Heart right ventricle (tissue), 16 donors: ENCODE data around the gene TNFAIP2. TPM values are rescaled to one million over a fixed set of nuclear protein-coding genes. Genes with fewer than 3 reads are reported as not detected.

Experiments
- ATAC-seq, 8 donors: fragments of 200-7000 bp; cut with Tn5 transposase; one replicate each; pipeline ENCODE4 v1.9.1; 2020; ENCODE audit warnings: mild to moderate bottlenecking in 8 of 8, moderate library complexity in 8 of 8, moderate number of reproducible peaks in 1 of 8
- DNase-seq, 2 donors: peaks; one replicate each; pipeline ENCODE4 v3.0.0-alpha.2; 2020
- H3K27ac ChIP-seq, 10 donors: fragments of 200-600 bp; sonication (generic) in 2 of 10; one replicate each; pipeline versions ENCODE4 v1.5.0 to v1.8.0; 2020 to 2022; ENCODE audit warnings: mild to moderate bottlenecking in 3 of 10
- H3K27me3 ChIP-seq, 7 donors: fragments of 200-600 bp; one replicate each; pipeline ENCODE4 v1.8.0; 2021 to 2022; ENCODE audit warnings: mild to moderate bottlenecking in 2 of 7
- H3K36me3 ChIP-seq, 9 donors: fragments of 200-600 bp; sonication (generic) in 1 of 9; one replicate each; pipeline versions ENCODE4 v1.5.0 to v1.8.0; 2020 to 2022; ENCODE audit warnings: mild to moderate bottlenecking in 2 of 9
- H3K4me1 ChIP-seq, 9 donors: fragments of 200-600 bp; sonication (generic) in 1 of 9; one replicate each; pipeline versions ENCODE4 v1.5.0 to v1.8.0; 2020 to 2022; ENCODE audit warnings: mild to moderate bottlenecking in 4 of 9
- H3K4me3 ChIP-seq, 10 donors: fragments of 200-600 bp; sonication (generic) in 2 of 10; one replicate each; pipeline versions ENCODE4 v1.5.0 to v1.8.0; 2020 to 2022; ENCODE audit warnings: mild to moderate bottlenecking in 7 of 10, moderate library complexity in 2 of 10
- H3K9me3 ChIP-seq, 11 donors: fragments of 200-600 bp in 10 of 11; sonication (generic) in 2 of 11; one replicate each; pipeline versions ENCODE4 v1.5.0 to v1.8.0; 2013 to 2022; ENCODE audit warnings: mild to moderate bottlenecking in 2 of 11, control low read depth in 1 of 11, moderate library complexity in 1 of 11
- WGBS, 2 donors: extraction: QIAGEN DNeasy Blood & Tissue Kit; methylation state at CpG; one replicate each; pipeline ENCODE4 v1.1.7; 2013; ENCODE audit warnings: inconsistent platforms in 1 of 2; 5-methylcytosine and 5-hydroxymethylcytosine counted together
- intact Hi-C, 10 donors: fragments of 100-400 bp; cut with DNase I; formaldehyde crosslinking; loops; one replicate each; pipeline versions ENCODE4 v1.11.1 to v1.14.2; 2022
- polyA plus RNA-seq, 2 donors: library from polyadenylated mRNA; stranded (reverse); fragments of 200-250 nt; gene quantifications; one replicate each; pipeline ENCODE4 v1.2.3, GENCODE V29; 2013
- total RNA-seq, 10 donors: library from RNA; stranded (reverse); fragmentation: NEBNext Ultra II Directional in 3 of 10; extraction: Animal tissue kit (Norgen Biotek cat#: 25700) in 3 of 10; gene quantifications; one replicate each; pipeline versions ENCODE4 v1.2.1 to v1.2.4, GENCODE V29; 2021 to 2023
- TF ChIP-seq, protein P1 (sequence below), 9 donors: fragments of 200-600 bp; sonication (generic) in 2 of 9; IDR thresholded peaks; one replicate each; pipeline versions ENCODE4 v1.5.0 to v1.8.0; 2021 to 2022; ENCODE audit warnings: antibody characterized with exemption in 9 of 9, mild to moderate bottlenecking in 5 of 9, moderate library complexity in 1 of 9
- donor health status: Arrhythmogenic right ventricular cardiomyopathy.
- donor health status: ischemic (EF 13 %, LVEDD 7.1; RV severe dilation, severe dysfunction).
- donor health status: healthy with polysubstance abuse.
- donor health status: DM: no; HTN: yes; CAD: no.
- donor health status: DM: no; HTN: no; CAD: no.
- donor health status: ischemic (EF 25% LVEDD 6.9; RV normal size, moderate dysfunction).
- donor health status: ischemic (EF 25% LVEDD 5.7; RV mildly dilated, moderate dysfunction).
- donor health status: healthy.
- donor health status: DM: yes; HTN: yes; CAD: no.
- donor health status: Ischemic cardiomyopathy.
- donor health status: ischemic (EF 35%, LVEDD 5.7; RV mildly dilated, moderate dysfunction).
- donor health status: nonischemic (EF 11% LVEDD 7.7; RV severe dilation, severe dysfunction).
- donor health status: DM: yes; HTN: yes; CAD: no.
- donor health status: PGD.
- donor health status: ischemic (EF 29% LVEDD 5.4; RV normal size, mild dysfunction).
- donor health status: nonischemic (EF 23%, LVEDD 6.1; RV moderate dilation, normal function).

The TNFAIP2 gene
- total and polyA plus RNA-seq, 12 donors: 21.8 to 138 (median 42.0) TPM

DNA sequence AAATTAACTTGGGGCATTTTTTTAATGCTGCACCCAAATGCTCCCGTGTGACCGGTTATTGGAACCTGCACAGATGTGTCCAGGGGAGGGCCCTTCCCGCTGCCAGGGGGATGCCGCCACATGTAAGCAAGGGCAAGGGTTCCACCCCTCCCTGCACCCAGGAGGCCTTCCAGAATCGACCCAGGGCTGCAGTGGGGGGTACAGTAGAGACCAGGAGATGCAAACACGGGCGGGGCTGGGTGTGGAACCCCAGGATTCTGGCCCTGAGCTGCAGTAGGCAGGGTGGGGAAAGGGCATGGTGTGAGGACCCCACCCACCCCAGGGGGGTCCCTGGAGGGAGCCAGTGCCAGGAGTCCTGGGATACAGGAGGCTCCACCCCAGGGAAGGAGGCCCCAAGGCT lies 54.1 kb downstream of the TNFAIP2 start:
- Histone ChIP-seq H3K27me3 (no peaks in the 10 kb centered on the region), H3K4me1 (peaks cover 0 to 12% (median 0%) of the 10 kb centered on the region in 9 donors), H3K4me3 (no peak overlapping the region), H3K27ac (no peak overlapping the region), H3K36me3 (no peaks in the 10 kb centered on the region), H3K9me3 (peaks cover 0 to 32% (median 0%) of the 10 kb centered on the region in 11 donors)
- TF ChIP-seq, protein P1, sequence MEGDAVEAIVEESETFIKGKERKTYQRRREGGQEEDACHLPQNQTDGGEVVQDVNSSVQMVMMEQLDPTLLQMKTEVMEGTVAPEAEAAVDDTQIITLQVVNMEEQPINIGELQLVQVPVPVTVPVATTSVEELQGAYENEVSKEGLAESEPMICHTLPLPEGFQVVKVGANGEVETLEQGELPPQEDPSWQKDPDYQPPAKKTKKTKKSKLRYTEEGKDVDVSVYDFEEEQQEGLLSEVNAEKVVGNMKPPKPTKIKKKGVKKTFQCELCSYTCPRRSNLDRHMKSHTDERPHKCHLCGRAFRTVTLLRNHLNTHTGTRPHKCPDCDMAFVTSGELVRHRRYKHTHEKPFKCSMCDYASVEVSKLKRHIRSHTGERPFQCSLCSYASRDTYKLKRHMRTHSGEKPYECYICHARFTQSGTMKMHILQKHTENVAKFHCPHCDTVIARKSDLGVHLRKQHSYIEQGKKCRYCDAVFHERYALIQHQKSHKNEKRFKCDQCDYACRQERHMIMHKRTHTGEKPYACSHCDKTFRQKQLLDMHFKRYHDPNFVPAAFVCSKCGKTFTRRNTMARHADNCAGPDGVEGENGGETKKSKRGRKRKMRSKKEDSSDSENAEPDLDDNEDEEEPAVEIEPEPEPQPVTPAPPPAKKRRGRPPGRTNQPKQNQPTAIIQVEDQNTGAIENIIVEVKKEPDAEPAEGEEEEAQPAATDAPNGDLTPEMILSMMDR (IDR thresholded peaks at IDR 0.05): no peak
- DNase-seq (no peak), ATAC-seq (no peak)
- 76 to 84% methylated on average over 7 of the region's 7 CpGs for WGBS, 2 donors
- intact Hi-C loops: loop anchor here in 1 of 10 donors (5.0 kb wide), 1 partner anchor 75 kb away; no protein-coding TSS in a partner anchor

DNA sequence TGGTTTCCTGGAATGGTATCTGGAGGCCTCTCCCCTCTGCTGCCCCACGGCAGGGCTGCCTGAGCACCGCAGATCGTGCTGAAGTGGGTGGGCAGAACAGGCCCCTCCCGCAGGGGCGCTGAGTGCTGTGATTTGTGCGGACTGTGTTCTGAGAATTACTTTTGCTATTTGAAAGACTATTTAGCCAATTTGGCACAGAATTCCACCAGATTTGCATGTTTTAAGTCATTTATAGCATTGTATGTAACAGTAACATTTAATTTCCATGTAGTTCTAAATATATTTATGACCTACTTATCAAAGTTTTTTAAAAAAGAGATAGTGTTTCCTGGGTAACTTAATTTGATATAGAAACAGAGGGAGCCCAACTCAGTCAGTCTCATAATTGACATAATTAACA lies 55.3 kb downstream of the TNFAIP2 start:
- DNase-seq: no peak
- H3K36me3 ChIP-seq: no peaks in the 10 kb centered on the region
- intact Hi-C loops: loop anchor here in 1 of 10 donors (5.0 kb wide), 1 partner anchor 76 kb away; no protein-coding TSS in a partner anchor
- ATAC-seq: no peak
- H3K27me3 ChIP-seq: no peaks in the 10 kb centered on the region
- H3K27ac ChIP-seq: no peak overlapping the region
- peaks cover 0 to 2% (median 0%) of the 10 kb centered on the region in 9 donors for H3K4me1 ChIP-seq
- WGBS, 2 donors: 50 to 67% methylated on average over 6 of the region's 6 CpGs
- TF ChIP-seq, protein P1 (IDR thresholded peaks at IDR 0.05): no peak
- no peak overlapping the region for H3K4me3 ChIP-seq
- peaks cover 0 to 23% (median 0%) of the 10 kb centered on the region in 11 donors for H3K9me3 ChIP-seq

DNA sequence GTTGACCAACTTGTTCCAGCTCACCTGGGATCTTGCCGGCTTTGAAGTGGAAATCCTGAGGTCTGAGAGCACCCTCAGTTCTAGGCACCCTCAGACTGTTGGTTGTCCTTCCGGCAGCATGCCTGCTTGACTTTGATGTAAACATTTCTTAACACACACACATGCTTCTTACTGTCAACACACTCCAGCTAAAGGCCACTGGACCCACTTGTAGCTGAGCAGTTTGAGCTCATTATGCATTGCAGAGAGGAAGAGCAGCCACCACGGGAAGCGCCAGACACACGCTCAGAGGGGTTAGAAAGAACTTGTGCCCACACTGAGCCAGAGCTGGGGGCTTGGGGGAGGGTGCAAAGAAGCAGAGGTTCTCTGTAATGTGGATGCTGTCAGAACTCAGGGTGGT lies 55.8 kb downstream of the TNFAIP2 start:
- TF ChIP-seq, protein P1 (IDR thresholded peaks at IDR 0.05): no peak
- H3K36me3 ChIP-seq: no peaks in the 10 kb centered on the region
- WGBS, 2 donors: 75 to 78% methylated on average over 5 of the region's 5 CpGs
- no peak for ATAC-seq
- no peak overlapping the region for H3K27ac ChIP-seq
- no peak for DNase-seq
- peaks cover 0 to 5% (median 0%) of the 10 kb centered on the region in 7 donors for H3K27me3 ChIP-seq
- H3K4me3 ChIP-seq: no peak overlapping the region
- no peaks in the 10 kb centered on the region for H3K4me1 ChIP-seq
- intact Hi-C loops: loop anchor here in 1 of 10 donors (5.0 kb wide), 1 partner anchor 77 kb away; no protein-coding TSS in a partner anchor
- H3K9me3 ChIP-seq: peaks cover 0 to 18% (median 0%) of the 10 kb centered on the region in 11 donors

DNA sequence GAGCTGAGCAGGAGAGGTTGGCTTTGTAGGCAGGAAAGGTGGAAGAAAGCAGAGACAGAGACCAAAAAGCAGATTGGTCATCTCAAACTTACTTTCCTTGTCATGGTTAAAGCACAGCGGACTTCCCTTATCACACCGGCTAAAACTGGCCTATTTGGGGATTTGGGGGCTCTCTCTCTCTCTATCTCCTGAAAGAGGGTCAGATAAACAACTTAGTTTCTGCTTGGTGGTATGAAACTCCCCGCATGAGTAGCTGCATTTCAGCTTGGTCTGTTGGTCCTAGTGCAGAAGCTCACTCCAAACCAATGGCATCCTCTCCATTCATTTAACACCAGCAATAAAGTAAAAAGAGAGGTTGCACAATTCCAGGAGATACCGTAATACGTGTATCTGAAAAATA lies 57.1 kb downstream of the TNFAIP2 start:
- Histone ChIP-seq H3K4me1 (no peaks in the 10 kb centered on the region), H3K9me3 (peaks cover 0 to 5% (median 0%) of the 10 kb centered on the region in 11 donors), H3K4me3 (no peak overlapping the region), H3K36me3 (no peaks in the 10 kb centered on the region), H3K27me3 (peaks cover 0 to 7% (median 0%) of the 10 kb centered on the region in 7 donors), H3K27ac (no peak overlapping the region)
- TF ChIP-seq, protein P1 (IDR thresholded peaks at IDR 0.05): no peak
- ATAC-seq (no peak), DNase-seq (no peak)
- 91 to 93% methylated on average over 5 of the region's 5 CpGs for WGBS, 2 donors
- intact Hi-C loops: loop anchor here in 2 of 10 donors (10.0 kb wide), 2 partner anchors 76 to 114 kb away; no protein-coding TSS in a partner anchor
